Body of pancreas (tissue), 4 donors: Measurements from ENCODE around the gene ZNF222. TPM values are rescaled to one million over a fixed set of nuclear protein-coding genes. Genes with fewer than 3 reads are reported as not detected.
A peak's percentile ranks its signal among the peaks of the same experiment; 100 is the strongest.

Source experiments
- ATAC-seq: fragments of 150-250 bp; one replicate; pipeline ENCODE4 v1.9.1; 2016
- DNase-seq, 4 donors: peaks; one replicate each; pipeline ENCODE4 v3.0.0-alpha.2; 2019
- H3K27ac ChIP-seq, 4 donors: fragments of 200-600 bp; sonication (generic); 1 replicate in 3 of 4; 2 replicates in 1 of 4; pipeline versions ENCODE4 v1.5.1 to v1.6.1; 2016 to 2019; ENCODE audit warnings: mild to moderate bottlenecking in 1 of 4, mixed read lengths in 1 of 4, moderate library complexity in 1 of 4
- H3K27me3 ChIP-seq, 2 donors: fragments of 200-600 bp; sonication (generic); one replicate each; pipeline ENCODE4 v1.6.0; 2016; ENCODE audit warnings: mild to moderate bottlenecking in 1 of 2
- H3K36me3 ChIP-seq, 2 donors: fragments of 200-600 bp; sonication (generic); replicated peaks in 1 of 2; 2 replicates each; pipeline ENCODE4 v1.5.1; 2016; ENCODE audit warnings: low read depth in 2 of 2; ENCODE audit not compliant: insufficient read depth in 1 of 2
- H3K4me1 ChIP-seq: fragments of 200-600 bp; sonication (generic); one replicate; pipeline ENCODE4 v1.6.0; 2016
- H3K4me3 ChIP-seq, 2 donors: fragments of 200-600 bp; sonication (generic); 1 replicate in 1 of 2; 2 replicates in 1 of 2; pipeline ENCODE4 v1.5.1; 2016 to 2019
- H3K9me3 ChIP-seq, 3 donors: fragments of 200-600 bp; sonication (generic); 1 replicate in 2 of 3; 2 replicates in 1 of 3; pipeline ENCODE4 v1.5.1; 2016
- POLR2A ChIP-seq, 3 donors: fragments of 450-650 bp; IDR thresholded peaks; one replicate each; pipeline ENCODE4 v1.6.1; 2016; ENCODE audit warnings: antibody characterized with exemption in 3 of 3, mild to moderate bottlenecking in 2 of 3
- WGBS, 2 donors: methylation state at CpG; one replicate each; pipeline ENCODE4 v1.1.5; 2017; 5-methylcytosine and 5-hydroxymethylcytosine counted together
- intact Hi-C: fragments of 100-400 bp; cut with DNase I; formaldehyde crosslinking; loops from one replicate; pipeline ENCODE4 v1.15.1; 2023
- total RNA-seq, 2 donors: library from RNA; depleted of rRNA; stranded (reverse); fragments of >200 nt; gene quantifications; one replicate each; pipeline ENCODE4 v1.1.0, GENCODE V29; 2016
- TF ChIP-seq, protein P1 (sequence below), 7 experiments: fragments of 450-650 bp in 4 of 7; fragments of 200-600 bp in 3 of 7; sonication (generic) in 3 of 7; IDR thresholded peaks; one replicate each; pipeline ENCODE4 v1.5.1; 2016 to 2019; ENCODE audit warnings: antibody characterized with exemption in 7 of 7

Gene ZNF222
- total RNA-seq, 2 donors from 2014 or later = 2.1 TPM; not detected in 1

DNA sequence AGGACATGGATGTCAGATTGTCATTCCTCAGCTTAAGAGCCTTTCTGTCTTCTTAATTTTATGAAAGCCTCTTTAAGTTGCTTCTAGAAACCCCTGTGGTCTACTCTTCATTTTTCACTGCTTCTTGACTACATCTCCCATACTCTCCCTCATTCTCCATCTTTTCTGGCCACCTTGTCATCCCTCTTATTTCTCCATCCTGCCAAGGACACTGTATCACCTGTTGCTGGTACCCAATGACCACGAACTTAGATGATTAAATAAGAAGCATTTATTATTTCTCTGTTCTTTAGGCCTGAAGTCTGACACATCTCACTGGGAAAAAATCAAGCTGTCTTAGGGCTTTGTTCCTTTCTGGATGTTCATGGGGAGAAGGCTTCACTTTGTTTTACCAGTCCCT is 35.9 kb downstream of the ZNF222 start:
- Histone ChIP-seq H3K4me1 (no peaks in the 10 kb centered on the region), H3K27me3 (no peaks in the 10 kb centered on the region), H3K27ac (no peak overlapping the region), H3K4me3 (no peak overlapping the region), H3K36me3 (peaks cover 8 to 12% of the 10 kb centered on the region in 2 donors), H3K9me3 (peaks cover 0 to 32% (median 0%) of the 10 kb centered on the region in 3 donors)
- intact Hi-C loops = no loop called here
- ATAC-seq (no peak), DNase-seq (no peak)
- no peak for TF ChIP-seq POLR2A (IDR thresholded peaks at IDR 0.05)
- TF ChIP-seq, protein P1, sequence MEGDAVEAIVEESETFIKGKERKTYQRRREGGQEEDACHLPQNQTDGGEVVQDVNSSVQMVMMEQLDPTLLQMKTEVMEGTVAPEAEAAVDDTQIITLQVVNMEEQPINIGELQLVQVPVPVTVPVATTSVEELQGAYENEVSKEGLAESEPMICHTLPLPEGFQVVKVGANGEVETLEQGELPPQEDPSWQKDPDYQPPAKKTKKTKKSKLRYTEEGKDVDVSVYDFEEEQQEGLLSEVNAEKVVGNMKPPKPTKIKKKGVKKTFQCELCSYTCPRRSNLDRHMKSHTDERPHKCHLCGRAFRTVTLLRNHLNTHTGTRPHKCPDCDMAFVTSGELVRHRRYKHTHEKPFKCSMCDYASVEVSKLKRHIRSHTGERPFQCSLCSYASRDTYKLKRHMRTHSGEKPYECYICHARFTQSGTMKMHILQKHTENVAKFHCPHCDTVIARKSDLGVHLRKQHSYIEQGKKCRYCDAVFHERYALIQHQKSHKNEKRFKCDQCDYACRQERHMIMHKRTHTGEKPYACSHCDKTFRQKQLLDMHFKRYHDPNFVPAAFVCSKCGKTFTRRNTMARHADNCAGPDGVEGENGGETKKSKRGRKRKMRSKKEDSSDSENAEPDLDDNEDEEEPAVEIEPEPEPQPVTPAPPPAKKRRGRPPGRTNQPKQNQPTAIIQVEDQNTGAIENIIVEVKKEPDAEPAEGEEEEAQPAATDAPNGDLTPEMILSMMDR (IDR thresholded peaks at IDR 0.05) = no peak
- 87 to 88% methylated on average over 1 of the region's 1 CpG for WGBS, 2 donors

DNA sequence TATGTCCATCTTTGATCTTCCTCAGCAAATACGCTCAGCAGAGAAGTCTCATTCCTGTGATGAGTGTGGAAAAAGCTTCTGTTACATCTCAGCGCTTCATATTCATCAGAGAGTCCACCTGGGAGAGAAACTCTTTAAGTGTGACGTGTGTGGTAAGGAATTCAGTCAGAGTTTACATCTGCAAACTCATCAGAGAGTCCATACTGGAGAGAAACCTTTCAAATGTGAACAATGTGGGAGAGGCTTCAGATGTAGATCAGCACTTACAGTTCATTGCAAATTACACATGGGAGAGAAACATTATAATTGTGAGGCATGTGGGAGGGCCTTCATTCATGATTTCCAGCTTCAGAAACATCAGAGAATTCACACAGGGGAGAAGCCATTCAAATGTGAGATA is 41.1 kb downstream of the ZNF222 start:
- no peak for ATAC-seq
- intact Hi-C loops = no loop called here
- H3K27ac ChIP-seq = no peak overlapping the region
- H3K9me3 ChIP-seq = peaks cover 0 to 56% (median 0%) of the 10 kb centered on the region in 3 donors
- WGBS, 2 donors = 57 to 65% methylated on average over 3 of the region's 3 CpGs
- no peaks in the 10 kb centered on the region for H3K27me3 ChIP-seq
- H3K4me3 ChIP-seq = no peak overlapping the region
- DNase-seq = no peak
- peaks cover under 1% of the 10 kb centered on the region for H3K4me1 ChIP-seq
- peaks cover 6 to 17% of the 10 kb centered on the region in 2 donors for H3K36me3 ChIP-seq
- no peak for TF ChIP-seq POLR2A (IDR thresholded peaks at IDR 0.05)
- TF ChIP-seq, protein P1 (IDR thresholded peaks at IDR 0.05) = no peak

DNA sequence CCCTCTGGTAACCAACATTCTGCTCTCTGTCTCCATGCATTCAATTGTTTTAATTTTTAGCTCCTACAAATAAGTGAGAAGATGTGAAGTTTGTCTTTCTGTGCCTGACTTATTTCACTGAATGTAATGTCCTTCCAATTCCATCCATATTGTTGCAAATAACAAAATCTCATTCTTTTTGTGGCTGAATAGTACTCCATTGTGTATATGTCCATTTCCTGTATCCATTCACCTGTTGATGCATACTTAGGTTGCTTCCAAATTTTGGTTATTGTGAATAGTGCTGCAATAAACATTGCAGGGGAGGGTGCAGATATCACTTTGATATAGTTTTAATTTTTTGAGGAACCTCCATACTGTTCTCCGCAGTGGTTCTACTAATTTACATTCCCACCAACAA is 44.2 kb downstream of the ZNF222 start:
- WGBS, 2 donors = 94% methylated on average over 1 of the region's 1 CpG
- intact Hi-C loops = no loop called here
- H3K9me3 ChIP-seq = peaks cover 0 to 37% (median 0%) of the 10 kb centered on the region in 3 donors
- peaks cover 2 to 11% of the 10 kb centered on the region in 2 donors for H3K36me3 ChIP-seq
- no peak for TF ChIP-seq POLR2A (IDR thresholded peaks at IDR 0.05)
- TF ChIP-seq, protein P1 (IDR thresholded peaks at IDR 0.05) = no peak
- ATAC-seq (no peak), DNase-seq (no peak)
- peaks cover 14% of the 10 kb centered on the region for H3K4me1 ChIP-seq
- H3K27ac ChIP-seq = no peak overlapping the region
- H3K27me3 ChIP-seq = no peaks in the 10 kb centered on the region
- no peak overlapping the region for H3K4me3 ChIP-seq

DNA sequence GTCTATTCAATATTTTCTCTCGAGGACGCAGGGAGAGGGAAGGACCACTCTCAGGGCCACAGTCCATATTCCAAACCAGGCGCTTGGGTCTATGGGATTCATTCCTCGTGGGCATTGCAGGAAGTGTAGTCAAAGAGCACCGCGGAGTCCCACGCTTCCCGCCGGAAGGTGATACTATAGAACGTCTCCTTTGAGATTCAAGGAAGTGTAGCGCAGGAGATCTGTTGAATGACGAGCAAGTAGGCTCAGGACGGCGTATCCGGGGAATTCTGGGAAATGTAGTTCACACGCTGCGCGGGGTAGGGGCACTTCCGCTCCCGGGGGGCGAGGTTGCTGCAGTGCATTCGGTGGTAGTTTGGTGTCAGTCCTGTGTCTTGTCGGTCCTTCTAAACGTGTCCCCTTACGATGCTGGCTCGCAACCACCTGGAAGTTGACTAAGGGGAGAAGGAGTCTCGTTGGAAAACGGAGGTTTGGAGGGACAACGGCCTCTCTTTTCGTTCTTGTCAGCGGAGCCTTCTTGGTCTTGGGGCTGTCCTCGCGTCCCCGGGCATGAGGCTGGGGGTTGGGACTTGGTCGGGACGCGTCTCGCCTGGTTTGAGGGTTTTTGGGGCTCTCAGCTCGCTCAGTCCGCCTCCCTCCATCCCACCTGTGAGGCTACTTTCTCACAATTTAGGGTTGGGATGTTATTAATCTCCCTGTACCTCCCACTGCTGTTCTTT is 46.8 kb downstream of the ZNF222 start, which contains the start of gene ZNF284:
TSS of gene ZNF284 (plus strand) at position 336 of the 719 bp plus-strand sequence. CDS start 4,231 bp downstream, outside the sequence.
- intact Hi-C loops = no loop called here
- DNase-seq (peak; percentile 86 to 93 (median 86)), ATAC-seq (peak; percentile 99)
- Histone ChIP-seq H3K27me3 (no peaks in the 10 kb centered on the region), H3K4me1 (peaks cover 14% of the 10 kb centered on the region), H3K4me3 (peak within 1 kb of the TSS; percentile 11 to 27), H3K9me3 (peaks cover 0 to 16% (median 0%) of the 10 kb centered on the region in 3 donors), H3K36me3 (peaks cover 0 to under 1% of the 10 kb centered on the region in 2 donors), H3K27ac (peak within 1 kb of the TSS in 3 of 4 donors; percentile 2 to 65 (median 52))
- TF ChIP-seq, protein P1 (IDR thresholded peaks at IDR 0.05) = no peak
- TF ChIP-seq POLR2A (IDR thresholded peaks at IDR 0.05) = peak in 2 of 3 donors; percentile 49 to 52
- 0 to 1% methylated on average over 26 to 40 of the region's 40 CpGs for WGBS, 2 donors
